Measurements from ENCODE around the gene PYCR2.
"Not testable (repeated sequence)": the region's sequence is repeated elsewhere in the genome, so short reads cannot be mapped to it uniquely, and the experiment has no call there.

PYCR2 gene

DNA sequence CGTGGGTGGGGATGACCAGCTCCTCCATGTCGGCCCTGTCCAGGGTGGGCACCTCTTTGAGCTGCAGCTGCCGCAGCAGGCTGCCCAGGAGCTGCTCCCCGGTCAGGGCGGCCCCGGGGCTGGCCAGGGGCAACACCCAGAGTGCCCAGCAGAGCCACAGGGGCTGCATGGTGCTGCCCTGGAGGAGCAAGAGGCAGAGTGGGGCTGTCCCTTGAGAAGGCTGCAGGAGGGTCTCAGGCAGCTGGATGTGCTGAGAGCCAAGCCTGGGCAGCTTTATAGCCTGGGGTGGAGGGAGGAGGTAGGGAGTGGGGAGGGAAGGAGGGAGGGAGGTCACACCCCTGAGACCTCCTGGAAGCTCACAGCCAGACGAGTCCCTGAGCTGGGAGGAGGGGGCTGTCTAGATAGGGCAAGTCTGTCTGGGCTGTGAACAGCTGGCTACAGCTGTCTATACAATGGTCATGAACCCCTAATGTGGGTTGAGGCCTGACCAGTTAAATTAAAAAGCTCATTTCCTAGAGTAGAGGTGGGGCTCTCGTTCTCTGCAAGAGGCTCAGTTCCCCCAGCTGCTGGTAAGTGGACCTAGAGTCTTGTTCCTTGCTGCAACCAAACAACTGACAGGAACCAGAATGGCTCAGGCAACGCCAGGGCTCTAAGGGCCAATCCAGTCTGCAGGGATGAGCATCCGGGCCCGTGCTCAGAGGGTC, 35.0 kb downstream of the PYCR2 start, which contains the start of gene LEFTY1:
Gene LEFTY1 (minus strand): TSS at position 249 of the 704 bp plus-strand sequence. CDS start 80 bp downstream, at position 169.
- DNase-seq = no peak

DNA sequence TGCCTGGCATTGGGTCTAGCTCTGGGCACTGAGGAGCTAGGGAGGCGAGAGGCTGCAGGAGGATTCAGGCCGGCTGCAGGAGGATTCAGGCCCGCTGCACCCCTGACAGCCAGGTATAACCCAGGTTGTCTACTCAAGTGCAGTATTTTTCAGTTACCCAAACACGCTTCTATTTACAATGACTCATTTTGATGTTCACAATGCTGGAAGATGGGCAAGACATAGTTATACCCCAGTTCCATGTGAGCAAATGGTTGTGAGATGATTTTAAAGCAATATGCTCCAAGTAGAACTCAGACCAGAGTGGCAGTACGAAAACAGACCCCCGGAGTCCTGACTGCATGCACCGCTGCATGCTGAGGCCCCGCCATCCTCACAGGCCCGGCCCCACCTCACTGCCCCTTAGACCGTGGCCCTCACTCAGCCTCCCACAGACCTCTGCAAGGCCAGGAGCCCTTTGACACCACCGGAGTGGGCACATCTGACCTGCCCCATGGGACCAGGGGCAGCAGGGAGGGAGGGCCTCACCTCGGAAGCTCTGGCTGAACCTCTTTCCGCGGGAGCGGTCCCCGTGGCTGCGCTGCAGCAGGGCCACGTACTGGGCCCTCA, 35.7 kb downstream of the PYCR2 start:
- DNase-seq = peak; percentile 79

DNA sequence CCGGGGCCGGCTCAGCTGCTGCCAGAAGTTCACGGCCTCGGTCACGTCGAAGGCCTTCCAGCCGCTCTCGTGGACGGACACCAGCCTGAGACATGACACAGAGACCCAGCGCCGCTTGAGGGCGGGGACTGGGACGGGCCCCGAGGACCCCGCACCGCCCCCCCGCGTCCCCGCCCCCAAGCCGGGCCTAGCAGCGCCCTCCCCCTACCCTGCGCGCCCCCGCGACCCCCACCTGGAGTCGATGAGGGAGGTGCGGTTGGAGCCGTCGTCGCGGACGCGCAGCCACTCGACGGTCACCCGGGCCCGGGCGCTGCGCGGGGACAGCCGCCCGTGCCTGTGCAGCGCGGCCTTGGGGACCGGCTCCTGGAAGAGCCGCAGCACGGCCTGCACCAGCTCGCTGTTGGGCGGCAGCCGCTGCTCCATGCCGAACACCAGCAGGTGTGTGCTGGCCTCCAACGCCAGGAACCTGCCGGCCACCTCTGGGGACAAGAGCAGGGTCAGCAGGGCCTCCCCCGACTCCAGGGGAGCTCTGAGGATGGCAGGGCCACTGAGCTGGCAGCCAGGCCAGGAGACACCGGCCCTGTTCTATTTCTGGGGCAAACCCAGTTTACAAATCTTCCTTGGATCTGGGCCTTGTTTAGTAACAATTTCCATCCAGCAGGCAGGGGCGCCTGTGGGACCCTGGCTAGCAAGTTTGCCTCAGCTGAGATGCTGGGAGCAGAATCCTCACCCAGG, 36.3 kb downstream of the PYCR2 start:
- not testable (repeated sequence) for DNase-seq

DNA sequence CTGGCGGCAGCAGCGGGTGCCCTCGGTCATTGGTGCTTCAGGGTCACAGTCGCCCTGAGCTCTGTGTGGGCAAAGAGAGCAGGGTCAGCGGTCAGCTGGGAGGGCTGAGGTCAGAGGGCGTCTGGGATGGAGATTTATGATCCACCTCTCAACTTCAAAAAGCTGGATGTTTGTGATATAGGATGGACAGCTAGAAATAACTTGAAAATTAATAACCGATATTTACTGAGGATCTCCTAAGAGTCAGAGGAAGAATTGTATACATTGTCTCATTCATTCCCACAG, 37.1 kb downstream of the PYCR2 start:
- no peak for DNase-seq

DNA sequence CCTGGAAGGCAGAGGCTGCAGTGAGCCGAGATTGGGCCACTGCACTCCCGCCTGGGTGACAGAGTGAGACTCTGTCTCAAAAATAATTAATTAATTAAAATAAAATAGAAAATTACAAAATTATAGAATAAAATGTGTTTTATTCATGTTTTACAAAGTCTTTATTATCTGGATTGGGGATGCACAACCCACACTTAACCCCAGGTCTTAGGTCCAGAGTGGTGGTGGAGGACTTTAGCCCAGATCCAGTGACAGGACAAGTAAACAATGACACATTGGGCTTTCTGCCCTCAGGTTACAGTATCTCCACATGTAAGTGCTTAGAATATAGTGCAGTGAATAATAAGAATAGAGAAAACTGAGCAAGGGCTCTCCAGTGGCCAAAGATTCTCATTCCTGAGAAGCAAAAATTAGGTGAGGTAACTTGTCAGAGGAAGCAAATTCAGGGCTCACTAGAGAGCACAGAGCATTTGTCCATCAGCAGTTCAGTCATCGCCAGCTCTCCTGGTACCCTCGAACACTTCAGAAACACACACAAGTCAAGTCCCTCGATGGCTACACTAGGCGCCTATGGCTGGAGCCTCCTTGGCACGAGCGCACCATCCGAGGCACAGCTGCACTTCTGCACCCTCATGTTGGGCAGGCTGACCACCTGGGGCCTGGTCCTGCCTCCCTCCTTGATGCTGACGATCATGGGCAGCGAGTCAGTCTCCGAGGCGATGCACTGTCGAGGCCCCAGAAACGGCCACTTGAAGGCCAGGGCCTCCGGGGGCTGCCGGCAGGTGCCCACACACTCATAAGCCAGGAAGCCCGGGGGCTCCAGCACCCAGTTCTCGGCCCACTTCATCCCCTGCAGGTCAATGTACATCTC, 37.7 kb downstream of the PYCR2 start:
- DNase-seq = peak; percentile 81

DNA sequence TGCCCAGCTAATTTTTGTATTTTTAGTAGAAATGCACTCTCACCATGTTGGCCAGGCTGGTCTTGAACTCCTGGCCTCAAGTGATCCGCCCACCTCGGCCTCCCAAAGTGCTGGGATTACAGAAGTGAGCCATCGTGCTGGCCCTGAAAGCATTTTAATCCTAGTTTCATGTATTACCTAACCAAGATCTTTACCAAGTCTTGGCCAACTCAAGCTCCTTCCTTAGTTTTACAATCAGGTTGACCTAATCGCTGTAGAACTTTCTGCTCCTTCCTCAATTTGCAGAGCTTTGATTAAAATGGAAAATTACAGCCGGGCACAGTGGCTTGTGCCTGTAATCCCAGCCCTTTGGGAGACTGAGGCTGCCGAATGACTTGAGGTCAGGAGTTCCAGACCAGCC, 38.7 kb downstream of the PYCR2 start:
- DNase-seq = no peak

DNA sequence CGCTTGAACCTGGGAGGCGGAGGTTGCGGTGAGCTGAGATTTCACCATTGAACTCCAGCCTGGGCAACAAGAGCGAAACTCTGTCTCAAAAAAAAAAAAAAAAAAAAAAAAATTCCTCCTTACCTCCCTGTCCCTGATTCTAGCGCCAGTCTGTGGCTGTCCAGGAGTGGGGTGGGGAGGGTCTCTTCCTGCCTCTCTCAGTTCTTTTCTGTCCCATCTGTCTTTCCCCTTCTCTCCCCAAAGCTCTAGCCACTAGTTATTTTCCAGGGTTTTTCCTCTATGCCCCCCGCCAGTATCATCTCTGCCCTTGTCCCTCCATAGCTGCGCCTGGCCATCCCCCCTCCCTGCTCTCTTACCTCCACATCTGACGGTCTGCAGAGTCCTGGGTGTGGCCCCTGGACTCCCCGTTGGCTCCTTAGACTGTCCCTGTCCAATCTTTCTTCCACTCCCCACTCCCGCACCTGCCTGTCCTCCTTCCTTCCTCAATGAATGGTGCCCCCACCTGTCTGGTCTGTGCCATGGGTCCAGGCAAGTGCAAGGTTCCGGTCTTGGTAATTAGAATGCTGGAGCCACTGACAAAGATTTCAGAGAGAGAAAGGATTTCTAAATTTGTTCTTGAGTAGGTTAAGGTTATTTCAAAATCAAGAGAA, 40.3 kb downstream of the PYCR2 start:
- peak; percentile 30 for DNase-seq

DNA sequence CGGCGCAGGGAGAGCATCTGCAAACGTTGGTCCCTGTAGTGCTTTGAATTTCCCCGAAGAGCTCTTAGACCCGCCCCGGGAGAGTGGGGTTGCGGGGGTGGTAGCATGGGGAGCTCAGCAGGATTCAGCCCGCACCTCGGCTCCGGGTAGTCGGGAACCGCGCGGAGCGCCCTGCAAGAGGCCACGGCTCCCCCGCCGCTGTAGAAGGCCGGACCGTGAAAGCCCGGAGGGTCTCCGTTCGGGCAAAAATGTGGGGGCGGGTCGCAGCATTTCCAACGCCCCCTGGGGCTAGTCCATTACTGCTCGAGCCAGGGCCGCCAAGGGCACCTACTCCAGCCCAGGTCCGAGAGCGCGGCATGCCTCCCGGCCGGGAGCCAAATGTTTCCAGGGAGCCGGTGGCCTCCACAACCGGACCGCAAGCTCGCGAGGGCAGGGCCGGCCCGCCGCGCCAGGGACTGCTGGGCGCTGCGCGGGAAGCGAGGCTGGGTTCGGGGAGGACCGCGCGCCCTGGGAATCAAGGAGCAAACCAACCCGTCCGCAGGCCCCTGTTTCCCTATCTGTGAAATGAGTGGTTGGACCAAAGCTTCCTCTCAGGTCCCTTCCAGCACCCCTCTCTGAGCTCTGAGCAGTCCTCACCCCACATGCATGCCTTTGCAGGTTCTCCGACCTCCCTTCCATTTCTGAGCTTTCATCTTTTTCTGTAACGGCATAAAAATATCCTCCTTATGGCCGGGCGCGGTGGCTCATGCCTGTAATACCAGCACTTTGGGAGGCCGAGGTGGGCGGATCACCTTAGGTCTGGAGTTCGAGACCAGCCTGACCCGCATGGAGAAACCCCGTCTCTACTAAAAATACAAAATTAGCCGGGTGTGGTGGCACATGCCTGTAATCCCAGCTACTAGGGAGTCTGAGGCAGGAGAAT, 41.1 kb downstream of the PYCR2 start:
- peak; percentile 75 for DNase-seq

DNA sequence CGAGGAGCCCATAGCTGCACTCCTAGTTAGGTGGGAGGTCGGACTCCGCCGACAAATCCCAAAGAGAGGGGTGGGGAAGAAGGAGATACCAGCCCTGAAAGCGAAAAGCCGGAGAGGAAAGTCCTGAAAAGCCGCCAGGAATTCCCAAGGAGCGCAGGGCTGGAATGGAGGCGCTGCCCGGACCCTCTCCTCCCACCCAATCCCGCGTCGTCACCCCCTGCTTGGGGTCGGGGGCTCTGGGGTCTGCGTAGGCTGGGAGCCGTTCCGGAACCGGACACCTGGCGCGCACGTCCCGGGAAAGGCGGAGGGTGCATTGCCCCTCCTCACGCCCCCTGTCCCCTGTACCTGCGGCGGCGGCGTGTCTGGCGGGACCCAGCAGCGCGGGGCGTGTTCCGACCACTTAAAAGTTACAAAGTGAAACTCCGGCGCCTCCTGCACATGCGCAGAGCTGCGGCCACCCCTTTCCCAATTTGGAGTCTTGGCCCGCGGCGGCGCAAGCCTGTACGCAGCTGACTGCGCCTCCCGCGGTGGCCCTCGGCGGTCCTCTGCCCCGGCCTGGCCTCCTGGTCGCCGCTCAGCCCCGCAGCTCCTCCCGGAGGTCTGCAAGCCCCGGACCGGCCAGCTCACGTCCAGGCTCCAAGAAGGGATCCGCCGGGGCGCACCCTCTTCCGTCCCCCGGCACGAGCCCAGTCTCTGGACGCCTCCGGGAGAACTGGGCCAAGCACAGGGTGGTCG, 41.9 kb downstream of the PYCR2 start, which contains the start of gene TMEM63A:
Gene TMEM63A (minus strand): TSS at position 422 of the 735 bp plus-strand sequence. CDS start 4,800 bp downstream, outside the sequence.
- DNase-seq = peak; percentile 82

DNA sequence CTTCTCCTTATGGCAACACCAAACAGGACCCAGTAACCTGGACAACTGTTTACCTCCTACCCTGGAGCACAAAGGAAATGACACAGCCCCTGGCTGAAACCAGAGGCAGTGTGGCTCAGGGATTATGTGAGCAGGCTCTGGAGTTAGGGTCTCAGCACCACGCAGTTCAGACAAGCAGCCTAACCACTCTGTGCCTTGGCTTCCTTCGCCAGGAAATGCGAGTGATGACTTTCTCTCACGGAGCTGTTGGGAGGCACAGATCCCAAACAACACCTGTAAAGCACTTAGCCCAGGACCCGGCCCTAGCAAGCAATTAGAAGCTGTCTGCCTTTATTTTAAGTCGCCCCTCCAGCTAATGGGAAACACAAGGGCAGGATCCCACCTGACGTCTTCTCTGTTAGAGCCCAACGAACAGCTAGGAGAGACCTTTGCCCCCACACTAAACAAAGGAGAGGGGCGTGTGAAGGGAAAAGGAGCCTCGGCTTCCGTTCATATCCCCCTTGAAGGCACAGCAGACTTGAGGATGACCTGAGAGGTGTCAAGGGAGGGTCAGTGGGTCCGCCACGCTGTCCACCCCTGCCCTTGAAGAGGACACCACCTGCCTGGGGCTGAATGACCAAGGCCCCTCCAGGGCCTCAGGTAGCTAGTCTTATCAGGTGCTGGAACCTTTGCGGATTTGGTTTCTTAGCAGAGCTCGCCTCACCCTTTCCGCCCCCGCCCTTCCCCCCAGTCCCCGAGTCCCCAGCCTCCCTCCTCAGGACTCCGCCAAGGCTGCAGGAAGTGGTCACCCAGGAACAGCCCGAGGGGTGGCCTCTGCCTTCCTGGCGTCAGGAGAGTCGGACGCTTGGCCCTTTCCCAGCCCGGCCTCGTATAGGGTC, 42.7 kb downstream of the PYCR2 start:
- peak; percentile 85 for DNase-seq

DNA sequence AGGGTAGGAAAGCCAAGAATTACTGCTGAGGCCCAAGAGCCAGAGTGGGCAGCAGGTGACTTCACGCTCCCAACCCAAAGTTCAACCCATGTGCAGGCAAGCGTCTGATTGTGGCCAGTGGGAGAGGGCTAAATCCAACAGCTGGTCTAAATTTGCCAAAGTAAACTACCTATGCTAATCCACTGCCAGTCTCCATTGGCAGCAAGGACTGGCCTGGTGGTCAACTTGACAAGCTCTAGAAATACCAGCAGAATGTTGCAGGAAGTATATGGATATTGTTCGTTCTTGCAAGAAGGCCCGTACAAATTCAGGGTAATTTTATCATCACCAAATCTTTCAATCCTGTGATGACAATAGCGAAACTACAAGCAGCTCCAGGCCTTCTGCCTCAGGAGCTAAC, 43.4 kb downstream of the PYCR2 start:
- peak; percentile 83 for DNase-seq

DNA sequence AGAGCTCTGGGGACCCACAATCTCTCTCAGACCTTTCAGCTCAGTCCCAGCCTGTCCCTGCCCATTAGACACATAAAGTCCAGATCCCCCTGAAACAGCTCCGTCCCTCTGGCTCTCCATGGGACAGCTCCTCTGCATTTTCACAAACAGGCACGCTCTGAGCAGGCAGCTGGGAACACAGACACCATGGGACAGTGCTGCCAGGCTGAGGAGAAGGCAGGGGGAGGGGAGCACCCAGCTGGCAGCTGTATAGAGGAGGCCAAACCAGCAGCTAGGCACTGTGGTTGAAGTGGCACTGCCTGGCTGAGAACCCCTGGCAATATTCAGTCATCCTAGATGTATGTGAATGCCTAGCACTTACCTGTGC, 43.8 kb downstream of the PYCR2 start:
- DNase-seq = peak; percentile 89

DNA sequence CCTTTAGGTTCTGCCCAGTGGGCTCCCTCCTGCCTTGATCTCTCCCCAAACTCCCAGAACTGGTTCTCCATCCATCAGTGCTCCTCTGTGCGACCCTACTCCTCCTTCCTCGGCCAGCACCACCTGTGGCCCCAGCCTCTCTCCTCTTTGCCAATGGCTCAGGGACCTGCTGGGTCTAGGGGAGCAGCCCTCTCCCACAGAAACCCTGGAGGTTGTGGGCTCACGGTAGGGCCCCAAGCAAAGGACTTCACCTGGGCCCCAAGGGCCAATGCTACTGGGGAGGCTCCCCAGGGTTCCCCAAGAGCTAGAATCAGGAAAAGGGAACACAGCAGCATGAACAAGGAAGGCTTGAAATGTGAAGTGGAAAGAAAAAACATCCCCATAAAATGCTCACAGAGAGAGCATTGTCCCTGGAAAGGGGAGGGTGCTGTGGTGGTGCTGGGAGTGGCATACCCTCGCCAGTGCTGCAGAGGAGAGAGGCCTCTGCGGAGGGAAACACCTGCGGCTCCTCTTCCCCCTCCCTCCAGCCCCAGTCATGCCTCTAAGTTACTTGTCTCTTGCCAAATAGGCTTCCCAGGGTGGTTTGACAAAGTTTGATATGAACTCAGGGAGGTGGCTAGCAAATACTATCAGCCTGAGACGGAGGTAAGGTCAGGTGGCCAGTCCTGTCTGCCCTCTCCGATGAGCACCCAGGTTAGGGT, 44.4 kb downstream of the PYCR2 start:
- DNase-seq = peak; percentile 80

DNA sequence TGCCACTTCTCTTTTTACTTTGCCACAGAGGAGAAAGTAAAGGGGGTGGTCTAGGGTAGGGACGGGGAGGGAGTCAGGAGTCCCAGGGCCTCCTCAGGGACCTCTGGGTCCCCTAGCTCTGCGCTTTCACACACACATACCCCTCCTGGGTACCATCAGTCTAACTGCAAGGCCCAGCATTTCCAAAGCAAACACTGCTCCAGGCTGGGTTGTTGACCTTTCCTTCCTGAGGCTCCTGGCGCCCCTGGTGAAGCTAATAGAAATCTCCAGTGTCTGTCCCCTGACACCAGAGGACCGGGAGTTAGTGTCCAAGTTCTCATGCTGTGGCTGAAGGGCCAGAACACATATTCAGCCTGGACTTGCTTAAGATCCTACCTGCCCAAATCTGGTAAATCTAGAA, 45.8 kb downstream of the PYCR2 start:
- peak; percentile 70 for DNase-seq

DNA sequence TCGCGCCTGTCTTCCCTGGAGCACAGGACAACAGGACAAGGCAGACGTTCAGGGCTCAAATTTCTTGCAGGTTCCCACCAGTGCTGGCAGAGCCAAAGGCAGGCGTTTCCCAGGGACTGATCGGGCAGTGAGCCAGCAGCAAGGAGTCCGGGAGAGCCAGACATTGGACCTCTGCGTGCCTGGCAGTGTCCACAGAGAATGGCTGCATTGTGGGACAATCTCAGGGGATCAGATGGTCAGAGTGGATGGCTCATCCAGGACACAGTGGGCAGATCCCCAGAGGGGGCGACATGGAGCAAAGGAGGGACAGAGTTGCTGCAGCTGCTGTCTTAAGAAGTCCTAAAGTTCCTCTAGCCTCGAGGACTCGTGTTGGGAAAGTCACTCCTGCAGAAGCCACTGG, 46.5 kb downstream of the PYCR2 start:
- peak; percentile 52 for DNase-seq

DNA sequence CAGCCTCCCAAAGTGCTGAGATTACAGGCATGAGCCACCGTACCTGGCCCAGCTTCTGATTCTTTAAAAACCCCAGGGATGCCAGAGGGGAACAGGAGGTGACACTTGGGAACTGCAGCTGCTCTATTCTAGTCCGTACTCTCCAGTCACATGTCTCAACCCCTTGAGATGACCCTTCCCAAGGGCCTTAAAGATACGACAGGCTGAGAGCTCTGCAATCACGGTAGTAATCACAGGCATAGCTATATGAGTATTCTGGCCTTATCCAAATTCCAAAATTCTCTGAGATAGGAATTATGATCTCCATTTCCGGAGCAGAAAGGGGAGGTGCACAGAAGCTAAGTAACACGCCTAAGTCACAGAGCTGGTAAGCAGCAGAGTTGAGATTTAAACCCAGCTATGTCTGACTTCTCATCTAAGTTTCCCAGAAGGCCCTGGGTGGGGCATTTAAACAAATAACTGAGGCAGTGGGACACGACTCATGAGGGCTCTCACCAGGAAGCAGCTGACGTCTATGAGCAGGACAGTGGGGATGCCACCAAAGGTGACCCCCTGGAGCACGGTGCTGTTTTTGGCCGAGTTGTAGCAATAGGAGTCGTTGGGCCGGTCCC, 47.0 kb downstream of the PYCR2 start:
- DNase-seq = no peak

DNA sequence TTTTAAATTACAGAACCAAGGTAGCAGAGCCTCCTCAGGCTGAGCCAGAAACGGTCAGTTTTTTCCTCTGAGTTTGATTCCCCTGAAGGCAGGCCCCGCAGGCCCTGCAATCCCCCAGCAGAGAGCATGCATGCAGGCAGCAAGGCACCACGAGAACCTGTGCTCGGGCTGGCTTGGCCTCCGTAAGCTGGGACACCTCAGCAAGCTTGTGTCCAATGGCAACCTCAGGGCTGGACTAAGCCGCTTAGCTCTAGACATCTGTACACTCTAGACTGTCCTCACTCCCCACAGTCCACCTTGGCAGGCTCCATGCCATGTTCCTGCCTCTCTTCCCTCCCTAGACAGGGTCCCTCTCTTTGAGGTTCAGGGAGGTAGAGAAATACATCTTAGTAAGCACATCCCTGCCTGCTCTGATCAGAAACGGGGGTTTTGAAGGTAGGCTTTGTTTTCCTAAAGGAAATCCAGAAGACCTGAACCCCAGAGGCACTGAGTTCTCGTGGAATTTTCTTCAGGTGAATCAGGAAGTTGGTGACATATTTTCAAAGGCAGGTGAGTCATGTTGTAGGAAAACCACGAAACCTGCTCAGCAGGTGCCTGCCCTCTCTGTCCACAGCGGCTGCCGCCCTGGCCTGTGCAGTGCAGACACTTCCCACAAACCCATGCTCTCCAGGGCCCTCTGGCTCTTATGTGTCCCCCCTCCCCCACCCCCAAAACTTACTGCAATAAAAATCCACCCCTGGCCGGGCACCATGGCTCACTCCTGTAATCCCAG, 48.8 kb downstream of the PYCR2 start:
- peak; percentile 97 for DNase-seq

DNA sequence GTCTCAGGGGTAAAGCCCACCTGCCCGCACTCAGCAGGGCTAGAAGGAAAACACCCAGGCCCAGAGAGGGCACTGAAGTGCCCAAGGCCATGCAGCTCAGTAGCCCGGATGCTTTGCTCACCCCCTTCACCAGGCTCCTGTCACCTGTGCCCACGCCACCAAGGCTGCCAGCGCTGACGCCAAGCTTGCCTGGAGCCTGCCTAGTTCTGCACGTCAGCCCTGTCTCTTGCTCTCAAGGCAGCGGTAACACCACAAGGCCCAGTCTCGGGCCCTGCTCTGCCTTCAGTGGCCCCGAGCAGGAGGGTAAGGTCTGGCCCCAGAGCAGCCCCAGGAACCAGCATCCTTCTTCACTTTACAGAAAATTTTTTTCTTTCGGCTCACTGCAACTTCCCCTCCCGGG, 49.6 kb downstream of the PYCR2 start:
- no peak for DNase-seq
